ENCODE measurements around the gene QRICH2. TPM values are rescaled to one million over a fixed set of nuclear protein-coding genes. Genes with fewer than 3 reads are reported as not detected.
A peak's percentile ranks its signal among the peaks of the same experiment; 100 is the strongest.
"Not testable (repeated sequence)": the region's sequence is repeated elsewhere in the genome, so short reads cannot be mapped to it uniquely, and the experiment has no call there.

Gene QRICH2
- total RNA-seq, 1 donor, result 1.2 TPM

GRCh38 chr17:76267581-76268001 lies 40.5 kb downstream of the QRICH2 start:
- H3K4me1 ChIP-seq (ENCODE audit: insufficient read depth, low read length), result peaks cover 79% of the 10 kb centered on the region
- peak overlapping the region; percentile 83 for H3K4me3 ChIP-seq (ENCODE audit: low read length)
- not testable (repeated sequence) for H3K27me3 ChIP-seq (ENCODE audit: insufficient read depth, low read length); H3K9me3 ChIP-seq (ENCODE audit: low read depth, low read length)

DNA sequence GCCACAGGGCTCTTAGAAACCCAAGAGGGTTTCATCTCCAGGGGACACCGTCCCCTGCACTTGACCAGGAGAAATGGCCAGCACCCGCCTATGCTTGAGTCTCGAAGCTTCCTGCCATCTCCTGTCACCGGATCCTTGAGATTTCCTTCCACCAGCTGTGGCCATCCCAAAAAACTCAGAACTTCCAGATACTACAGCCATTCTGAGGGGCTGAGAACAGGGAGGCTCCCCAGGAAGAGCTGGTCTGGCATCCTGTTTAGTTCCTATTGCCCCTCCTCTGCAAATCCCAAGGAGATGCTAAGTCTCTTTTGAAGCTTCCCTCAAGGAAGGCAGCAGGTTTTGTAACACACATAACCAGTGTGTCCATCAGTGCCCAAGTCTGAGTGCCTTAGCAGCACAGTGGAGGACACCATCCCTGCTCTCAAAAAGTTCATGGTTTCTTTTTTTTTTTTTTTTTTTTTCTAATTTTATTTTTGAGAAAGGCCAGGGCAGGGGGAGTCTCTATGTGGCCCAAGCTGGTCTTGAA lies 41.0 kb downstream of the QRICH2 start:
- Histone ChIP-seq H3K4me1 (ENCODE audit: insufficient read depth, low read length) (peaks cover 79% of the 10 kb centered on the region), H3K9me3 (ENCODE audit: low read depth, low read length) (no peaks in the 10 kb centered on the region), H3K27me3 (ENCODE audit: insufficient read depth, low read length) (no peaks in the 10 kb centered on the region), H3K4me3 (ENCODE audit: low read length) (peak overlapping the region; percentile 83)

GRCh38 chr17:76266244-76266938 lies 41.7 kb downstream of the QRICH2 start:
- Histone ChIP-seq H3K27me3 (ENCODE audit: insufficient read depth, low read length) (no peaks in the 10 kb centered on the region), H3K4me3 (ENCODE audit: low read length) (peak overlapping the region; percentile 83), H3K9me3 (ENCODE audit: low read depth, low read length) (no peaks in the 10 kb centered on the region), H3K4me1 (ENCODE audit: insufficient read depth, low read length) (peaks cover 79% of the 10 kb centered on the region)

DNA sequence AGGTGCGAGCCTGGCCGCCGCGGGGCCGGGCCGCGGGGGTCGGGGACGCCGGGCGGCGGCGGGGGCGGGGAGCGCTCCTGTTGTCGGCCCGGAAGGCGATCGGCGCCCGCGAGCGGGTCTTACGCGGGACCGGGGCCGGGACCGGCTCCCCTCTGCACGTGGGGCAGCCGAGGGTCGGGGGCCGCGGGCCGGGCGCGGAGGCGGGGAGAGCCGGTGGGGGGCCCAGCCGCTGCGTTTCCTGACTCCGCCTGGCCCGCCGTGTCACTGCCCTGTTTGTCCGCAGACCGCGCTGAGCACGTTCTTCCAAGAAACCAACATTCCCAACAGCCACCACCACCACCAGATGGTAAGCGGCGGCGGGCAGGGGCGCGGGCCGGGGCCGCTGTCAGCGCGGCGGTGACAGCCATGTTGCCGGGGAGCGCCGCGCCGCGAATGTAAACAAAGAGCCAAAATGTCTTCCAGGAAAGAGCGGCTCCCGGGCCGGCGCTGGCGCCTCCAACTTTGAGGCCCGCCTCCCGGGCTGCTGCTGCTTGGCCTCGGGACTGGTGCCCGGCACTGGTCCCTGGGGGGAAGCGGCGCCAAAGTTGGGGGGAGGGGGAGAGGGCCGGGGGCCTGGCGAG lies 42.3 kb downstream of the QRICH2 start:
- Histone ChIP-seq H3K4me1 (ENCODE audit: insufficient read depth, low read length) (peaks cover 76% of the 10 kb centered on the region), H3K27me3 (ENCODE audit: insufficient read depth, low read length) (no peaks in the 10 kb centered on the region), H3K9me3 (ENCODE audit: low read depth, low read length) (no peaks in the 10 kb centered on the region), H3K4me3 (ENCODE audit: low read length) (peak overlapping the region; percentile 83)

- peak within 1 kb of the TSS; percentile 83 for H3K4me3 ChIP-seq (ENCODE audit: low read length)
- no peaks in the 10 kb centered on the region for H3K9me3 ChIP-seq (ENCODE audit: low read depth, low read length)
- H3K4me1 ChIP-seq (ENCODE audit: insufficient read depth, low read length), result peaks cover 79% of the 10 kb centered on the region
- no peaks in the 10 kb centered on the region for H3K27me3 ChIP-seq (ENCODE audit: insufficient read depth, low read length)
Measured at GRCh38 chr17:76264755-76265623, 43.1 kb downstream of the QRICH2 start, which contains the start of gene UBALD2. UBALD2 (plus strand) TSS chr17:76265348; CDS start chr17:76265506, 158 bp downstream.

GRCh38 chr17:76264425-76264754 lies 43.7 kb downstream of the QRICH2 start:
- Histone ChIP-seq H3K27me3 (ENCODE audit: insufficient read depth, low read length) (no peaks in the 10 kb centered on the region), H3K4me1 (ENCODE audit: insufficient read depth, low read length) (peaks cover 79% of the 10 kb centered on the region), H3K9me3 (ENCODE audit: low read depth, low read length) (no peaks in the 10 kb centered on the region), H3K4me3 (ENCODE audit: low read length) (no peak overlapping the region)

DNA sequence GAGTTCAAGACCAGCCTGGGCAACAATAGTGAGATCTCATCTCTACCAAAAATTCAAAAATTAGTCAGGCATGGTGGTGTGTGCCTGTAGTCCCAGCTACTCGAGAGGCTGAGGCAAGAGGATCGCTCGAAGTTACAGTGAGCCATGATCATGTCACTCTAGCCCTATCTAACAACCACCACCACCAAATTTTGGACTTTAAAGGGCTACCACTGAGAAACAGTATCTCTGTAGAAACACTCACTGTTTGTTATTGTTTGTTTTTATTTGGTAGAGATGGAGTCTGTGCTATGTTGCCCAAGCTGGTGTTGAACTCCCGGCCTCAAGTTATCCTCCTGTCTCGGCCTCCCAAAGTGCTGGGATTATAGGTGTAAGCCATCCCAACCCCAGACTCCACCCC lies 44.2 kb downstream of the QRICH2 start:
- peaks cover 76% of the 10 kb centered on the region for H3K4me1 ChIP-seq (ENCODE audit: insufficient read depth, low read length)
- no peaks in the 10 kb centered on the region for H3K9me3 ChIP-seq (ENCODE audit: low read depth, low read length)
- no peak overlapping the region for H3K4me3 ChIP-seq (ENCODE audit: low read length)
- H3K27me3 ChIP-seq (ENCODE audit: insufficient read depth, low read length), result no peaks in the 10 kb centered on the region

DNA sequence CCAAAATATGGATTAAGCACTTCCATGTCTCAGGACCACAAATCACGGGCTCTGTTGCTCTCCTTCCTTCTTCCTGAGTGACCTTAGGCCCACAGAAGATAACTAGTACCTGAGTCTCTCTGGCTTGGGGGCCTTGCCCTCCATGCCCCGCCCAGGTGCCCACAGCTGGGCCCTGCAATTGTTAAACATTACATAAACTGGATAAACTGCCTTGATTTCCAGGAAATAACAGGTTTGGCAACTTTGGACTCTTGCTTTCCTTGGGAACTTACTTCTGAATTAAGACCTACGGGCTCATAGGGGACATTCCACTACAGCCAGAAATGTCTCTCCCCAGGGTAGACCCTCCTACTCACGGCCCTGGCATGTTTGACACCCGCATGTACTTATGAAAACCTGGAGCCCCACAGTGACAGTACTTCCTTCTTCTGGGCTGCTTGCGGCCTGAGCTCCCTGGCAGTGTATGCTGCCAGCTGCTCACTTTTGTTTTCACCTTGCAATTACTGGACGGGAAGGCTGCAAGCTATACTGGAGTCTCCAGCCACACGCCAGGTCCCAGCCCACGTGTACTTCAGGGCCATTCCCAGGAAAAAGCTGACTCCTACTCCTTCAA lies 45.2 kb downstream of the QRICH2 start:
- no peaks in the 10 kb centered on the region for H3K27me3 ChIP-seq (ENCODE audit: insufficient read depth, low read length)
- no peaks in the 10 kb centered on the region for H3K9me3 ChIP-seq (ENCODE audit: low read depth, low read length)
- no peak overlapping the region for H3K4me3 ChIP-seq (ENCODE audit: low read length)
- H3K4me1 ChIP-seq (ENCODE audit: insufficient read depth, low read length), result peaks cover 66% of the 10 kb centered on the region

DNA sequence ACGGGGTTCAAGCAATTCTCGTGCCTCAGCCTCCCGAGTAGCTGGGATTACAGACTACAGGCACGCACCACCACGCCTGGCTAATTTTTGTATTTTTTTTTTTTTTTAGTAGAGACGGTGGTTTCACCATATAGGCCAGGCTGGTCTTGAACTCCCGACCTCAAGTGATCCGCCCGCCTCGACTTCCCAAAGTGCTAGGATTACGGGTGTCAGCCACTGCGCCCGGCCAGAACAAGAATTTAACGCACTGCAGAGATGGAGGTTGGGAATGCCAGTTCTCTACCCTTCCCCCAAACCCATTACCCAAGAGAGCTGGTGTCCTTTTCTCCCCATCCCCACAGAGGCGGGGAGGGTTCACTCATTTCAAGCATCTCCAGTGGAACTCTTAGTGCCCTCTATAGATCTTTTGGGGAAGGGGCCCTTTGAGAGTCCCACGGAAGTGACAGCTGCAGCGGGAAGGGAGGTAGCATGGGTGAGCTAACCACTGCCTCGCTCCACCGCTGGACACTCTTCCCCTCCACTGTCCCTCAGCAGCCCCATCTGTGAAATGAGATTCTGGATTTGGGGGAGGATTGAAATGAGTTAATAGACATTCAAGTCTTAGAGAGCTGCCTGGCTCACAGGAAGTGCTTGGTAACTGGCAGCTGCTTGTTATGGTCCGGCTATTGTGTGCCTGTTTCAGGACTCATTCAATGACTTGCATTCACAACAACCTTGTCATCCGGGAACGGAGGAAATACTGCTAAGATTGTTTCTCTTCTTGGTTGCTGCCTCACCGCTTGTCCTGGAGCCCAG lies 46.5 kb downstream of the QRICH2 start:
- H3K4me3 ChIP-seq (ENCODE audit: low read length), result no peak overlapping the region
- H3K27me3 ChIP-seq (ENCODE audit: insufficient read depth, low read length), result no peaks in the 10 kb centered on the region

DNA sequence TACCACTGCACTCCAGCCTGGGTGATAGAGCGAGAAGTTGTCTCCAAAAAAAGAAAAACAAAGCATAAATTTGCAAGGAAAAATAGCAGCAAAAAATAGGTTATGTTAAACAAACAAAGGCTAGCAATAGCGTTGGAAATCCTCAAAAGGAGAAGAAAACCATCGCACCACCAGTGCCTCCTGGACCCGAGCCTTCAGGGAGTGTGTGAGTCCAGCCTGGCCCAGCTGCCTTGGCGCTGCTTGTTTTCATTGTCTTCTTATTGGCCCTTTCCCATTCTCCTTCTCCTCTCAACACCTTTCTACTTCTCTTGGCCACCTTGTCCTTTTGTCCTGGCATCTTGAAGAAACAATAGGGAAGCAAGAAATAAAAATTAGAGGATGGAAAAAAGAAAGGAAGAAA lies 47.4 kb downstream of the QRICH2 start:
- H3K27me3 ChIP-seq (ENCODE audit: insufficient read depth, low read length), result no peaks in the 10 kb centered on the region
- H3K4me3 ChIP-seq (ENCODE audit: low read length), result no peak overlapping the region
- H3K9me3 ChIP-seq (ENCODE audit: low read depth, low read length), result no peaks in the 10 kb centered on the region
- peaks cover 59% of the 10 kb centered on the region for H3K4me1 ChIP-seq (ENCODE audit: insufficient read depth, low read length)

More for the DNA sequence above, 46.5 kb downstream of the QRICH2 start:
- Histone ChIP-seq H3K9me3 (ENCODE audit: low read depth, low read length) (no peaks in the 10 kb centered on the region), H3K4me1 (ENCODE audit: insufficient read depth, low read length) (peaks cover 54% of the 10 kb centered on the region)

GRCh38 chr17:76260220-76260619 lies 47.9 kb downstream of the QRICH2 start:
- peaks cover 60% of the 10 kb centered on the region for H3K4me1 ChIP-seq (ENCODE audit: insufficient read depth, low read length)

GRCh38 chr17:76256430-76257050 lies 51.5 kb downstream of the QRICH2 start:
- H3K4me1 ChIP-seq (ENCODE audit: insufficient read depth, low read length), result peaks cover 53% of the 10 kb centered on the region
- H3K4me3 ChIP-seq (ENCODE audit: low read length); H3K27me3 ChIP-seq (ENCODE audit: insufficient read depth, low read length); H3K9me3 ChIP-seq (ENCODE audit: low read depth, low read length): not testable (repeated sequence)

More at GRCh38 chr17:76260220-76260619, 47.9 kb downstream of the QRICH2 start:
- Histone ChIP-seq H3K9me3 (ENCODE audit: low read depth, low read length) (no peaks in the 10 kb centered on the region), H3K4me3 (ENCODE audit: low read length) (no peak overlapping the region), H3K27me3 (ENCODE audit: insufficient read depth, low read length) (no peaks in the 10 kb centered on the region)

DNA sequence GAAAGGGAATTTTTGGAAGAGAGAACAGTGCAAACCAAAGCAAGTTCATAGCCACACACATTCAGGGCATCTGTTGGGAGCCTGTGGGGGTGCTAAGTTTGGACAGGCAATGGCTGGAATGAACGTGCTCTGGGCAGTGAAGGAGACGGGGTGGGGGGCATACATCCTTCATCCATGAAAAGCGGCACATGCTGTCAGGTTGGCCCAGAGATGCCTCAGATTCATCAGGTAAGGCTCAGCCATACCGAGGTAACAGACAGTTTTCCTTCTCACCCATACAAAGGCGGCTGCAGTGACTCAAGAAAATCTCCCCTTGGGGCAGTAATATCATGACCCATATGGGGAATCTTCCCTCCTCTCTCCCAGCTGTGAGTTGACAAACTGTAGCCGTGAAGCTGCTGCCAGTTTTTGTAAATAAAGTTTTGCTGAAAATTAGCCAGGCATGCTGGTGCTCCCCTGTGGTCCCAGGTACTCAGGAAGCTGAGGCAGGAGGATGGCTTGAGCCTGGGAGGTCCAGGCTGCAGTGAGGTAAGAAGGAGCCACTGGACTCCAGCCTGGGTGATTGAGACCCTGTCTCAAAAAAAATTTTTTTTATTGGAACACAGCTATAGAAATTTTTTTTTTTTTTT lies 52.2 kb downstream of the QRICH2 start:
- Histone ChIP-seq H3K4me3 (ENCODE audit: low read length) (no peak overlapping the region), H3K27me3 (ENCODE audit: insufficient read depth, low read length) (no peaks in the 10 kb centered on the region), H3K9me3 (ENCODE audit: low read depth, low read length) (no peaks in the 10 kb centered on the region), H3K4me1 (ENCODE audit: insufficient read depth, low read length) (peaks cover 55% of the 10 kb centered on the region)

All from mononuclear cell (primary cell).